ENCODE data around the gene SPRYD3.
"Not testable (repeated sequence)": the region's sequence is repeated elsewhere in the genome, so short reads cannot be mapped to it uniquely, and the experiment has no call there.

The SPRYD3 gene

GRCh38 chr12:53101931-53102781, 23.0 kb upstream of the SPRYD3 start:
- no peak for DNase-seq

- no peak for DNase-seq
Measured at GRCh38 chr12:53101266-53101665, 22.1 kb upstream of the SPRYD3 start.

GRCh38 chr12:53100466-53101151, 21.4 kb upstream of the SPRYD3 start:
- no peak for DNase-seq

DNA sequence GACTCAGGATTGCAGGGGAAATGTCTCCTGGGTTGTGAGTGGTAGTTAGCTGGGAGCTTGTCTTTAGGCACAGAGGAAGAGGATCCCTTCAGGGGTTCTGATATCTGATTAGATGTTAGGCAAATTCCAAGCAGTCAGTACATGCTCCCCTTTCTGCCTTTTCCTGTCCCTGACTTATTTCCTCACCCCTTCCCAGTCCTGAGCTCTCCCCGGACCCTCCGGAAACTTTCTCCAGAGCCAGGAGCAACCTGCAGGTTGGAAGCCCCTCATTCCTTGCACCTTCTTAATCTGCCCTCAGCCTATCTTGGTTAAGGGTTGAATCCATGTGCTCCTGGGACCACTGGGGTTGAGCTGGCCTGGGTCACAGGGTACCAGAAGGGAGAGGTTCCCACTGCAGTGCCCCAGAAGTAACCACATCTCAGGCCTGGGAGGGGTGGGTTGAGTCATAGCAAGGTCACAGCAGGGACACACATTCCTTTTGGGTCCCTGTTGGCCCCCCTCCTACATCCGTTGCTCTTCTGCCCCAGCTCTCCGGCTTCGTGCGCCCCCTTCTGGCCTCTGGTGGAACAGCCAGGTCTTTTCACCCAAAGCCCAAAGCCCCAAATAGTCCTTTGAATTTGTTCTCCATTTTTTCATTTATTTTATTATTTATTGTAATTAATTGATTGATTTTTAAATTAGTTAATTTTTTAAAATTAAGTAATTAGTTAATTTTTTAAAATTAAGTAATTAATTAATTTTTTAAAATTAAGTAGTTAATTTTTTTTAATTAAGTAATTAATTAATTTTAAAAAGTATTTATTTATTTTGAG, 20.1 kb upstream of the SPRYD3 start:
- peak; percentile 91 for DNase-seq

- peak; percentile 43 for DNase-seq
Measured at GRCh38 chr12:53098354-53098981, 19.3 kb upstream of the SPRYD3 start.

DNA sequence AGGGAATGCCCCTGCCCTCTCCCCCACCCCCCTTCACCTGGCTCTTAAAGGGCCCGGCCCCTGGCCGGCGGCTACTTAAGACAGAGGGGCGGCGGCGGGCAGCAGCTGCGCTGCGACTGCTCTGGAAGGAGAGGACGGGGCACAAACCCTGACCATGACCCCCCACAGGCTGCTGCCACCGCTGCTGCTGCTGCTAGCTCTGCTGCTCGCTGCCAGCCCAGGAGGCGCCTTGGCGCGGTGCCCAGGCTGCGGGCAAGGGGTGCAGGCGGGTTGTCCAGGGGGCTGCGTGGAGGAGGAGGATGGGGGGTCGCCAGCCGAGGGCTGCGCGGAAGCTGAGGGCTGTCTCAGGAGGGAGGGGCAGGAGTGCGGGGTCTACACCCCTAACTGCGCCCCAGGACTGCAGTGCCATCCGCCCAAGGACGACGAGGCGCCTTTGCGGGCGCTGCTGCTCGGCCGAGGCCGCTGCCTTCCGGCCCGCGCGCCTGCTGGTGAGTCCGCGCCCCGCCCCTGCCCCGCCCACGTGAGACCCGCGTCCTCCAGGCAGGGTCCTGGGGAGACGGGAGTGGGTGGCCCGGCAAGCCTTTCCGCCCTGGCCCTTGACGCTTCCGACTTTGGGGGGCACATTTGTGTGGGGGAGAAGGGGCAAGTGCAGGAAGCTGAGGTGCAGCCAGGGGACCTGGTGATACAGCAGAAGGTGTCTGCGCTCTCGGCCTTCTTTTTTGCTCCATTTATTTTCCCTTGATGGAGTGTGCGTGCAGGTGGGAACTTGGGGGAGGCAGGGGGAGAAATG, 18.6 kb upstream of the SPRYD3 start, which contains the start of gene IGFBP6:
Gene IGFBP6, plus strand, starts transcription at position 104 of the 790 bp plus-strand sequence. Its CDS starts 51 bp downstream, at position 155.
- DNase-seq = peak; percentile 54

- DNase-seq = no peak
Measured at GRCh38 chr12:53097207-53097563, 18.0 kb upstream of the SPRYD3 start.

DNA sequence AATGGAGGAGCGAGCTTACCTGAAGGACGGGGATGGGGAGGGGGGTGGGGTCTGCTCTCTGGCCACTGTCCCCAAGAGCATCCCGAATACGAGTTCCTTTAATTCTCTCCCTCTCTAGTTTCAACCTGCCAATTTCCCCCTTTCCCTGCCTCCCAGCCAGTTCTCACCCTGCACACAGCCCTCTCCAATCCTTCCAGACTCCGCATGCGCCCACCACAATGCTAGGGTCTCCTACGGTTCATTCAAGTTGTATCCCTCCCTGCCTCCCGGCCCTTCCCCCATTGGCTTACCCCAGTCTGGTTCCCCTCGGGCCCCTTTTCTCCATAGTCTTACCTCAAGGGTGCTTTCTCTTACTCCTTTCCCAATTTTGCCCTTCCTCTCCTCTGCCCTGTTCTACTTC, 17.6 kb upstream of the SPRYD3 start:
- no peak for DNase-seq

DNA sequence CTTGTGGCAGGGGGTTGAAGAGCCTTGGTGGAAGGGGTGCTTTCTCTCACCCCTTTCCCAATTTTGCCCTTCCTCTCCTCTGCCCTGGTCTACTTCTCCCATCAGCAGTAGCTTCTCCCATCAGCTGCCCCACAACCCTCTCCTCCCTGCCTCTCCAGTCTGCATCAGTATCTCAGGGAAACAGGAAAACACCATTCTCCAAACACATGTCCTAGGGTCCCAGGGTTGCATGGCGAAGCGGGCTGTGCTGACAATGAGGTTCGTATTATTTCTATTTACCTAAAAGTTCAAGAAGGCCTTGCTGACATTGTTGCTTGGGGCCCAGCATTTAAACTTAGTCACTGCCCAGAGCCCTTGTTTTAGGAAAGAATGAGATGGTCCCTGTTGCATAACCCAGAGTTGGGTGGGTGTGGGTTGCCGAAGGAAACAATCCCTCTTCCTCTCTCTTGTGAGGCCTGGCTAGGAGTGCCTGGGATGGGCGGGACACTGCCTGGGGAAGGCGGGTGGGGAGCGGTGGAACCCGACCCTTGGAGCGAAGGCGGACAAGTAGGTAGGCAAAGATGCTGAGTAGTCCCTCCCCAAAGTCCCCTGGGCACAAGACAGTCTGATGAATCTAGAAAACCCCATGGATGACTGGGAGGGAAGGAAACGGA, 17.0 kb upstream of the SPRYD3 start:
- DNase-seq = no peak

DNA sequence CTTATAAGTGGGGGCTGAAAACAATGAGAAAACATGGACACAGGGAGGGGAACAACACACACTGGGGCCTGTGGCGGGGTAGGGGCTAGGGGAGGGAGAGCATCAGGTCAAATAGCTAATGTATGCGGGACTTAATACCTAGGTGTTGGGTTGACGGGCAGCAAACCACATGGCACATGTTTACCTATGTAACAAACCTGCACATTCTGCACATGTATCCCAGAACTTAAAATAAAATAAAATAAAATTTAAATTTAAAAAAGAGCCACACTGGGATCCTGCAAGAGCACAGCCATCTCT, 16.4 kb upstream of the SPRYD3 start:
- DNase-seq = not testable (repeated sequence)

GRCh38 chr12:53094796-53095595, 15.8 kb upstream of the SPRYD3 start:
- not testable (repeated sequence) for DNase-seq

GRCh38 chr12:53094394-53094787, 15.2 kb upstream of the SPRYD3 start:
- DNase-seq = no peak

- DNase-seq = no peak
Measured at GRCh38 chr12:53093777-53094393, 14.7 kb upstream of the SPRYD3 start.

DNA sequence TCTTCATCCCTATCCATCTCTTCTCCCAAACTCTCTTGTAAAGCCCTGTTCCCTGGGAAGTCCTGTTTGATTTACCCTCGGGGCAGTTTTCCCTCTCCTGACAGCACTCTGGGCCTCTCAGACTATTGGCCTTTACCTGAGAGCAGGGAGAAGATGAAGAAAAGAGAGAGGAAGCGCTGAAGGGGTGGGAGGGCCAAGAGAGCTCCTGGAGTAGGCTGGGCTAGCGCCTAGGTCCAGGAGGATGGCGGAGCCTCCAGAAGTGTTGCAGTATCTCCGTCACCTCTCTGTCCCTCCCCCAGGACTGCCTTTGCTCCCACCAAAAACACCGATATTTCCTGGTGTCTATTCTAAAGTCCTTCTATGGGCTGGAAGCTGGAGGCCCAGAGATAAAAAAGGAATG, 12.6 kb upstream of the SPRYD3 start:
- no peak for DNase-seq

DNA sequence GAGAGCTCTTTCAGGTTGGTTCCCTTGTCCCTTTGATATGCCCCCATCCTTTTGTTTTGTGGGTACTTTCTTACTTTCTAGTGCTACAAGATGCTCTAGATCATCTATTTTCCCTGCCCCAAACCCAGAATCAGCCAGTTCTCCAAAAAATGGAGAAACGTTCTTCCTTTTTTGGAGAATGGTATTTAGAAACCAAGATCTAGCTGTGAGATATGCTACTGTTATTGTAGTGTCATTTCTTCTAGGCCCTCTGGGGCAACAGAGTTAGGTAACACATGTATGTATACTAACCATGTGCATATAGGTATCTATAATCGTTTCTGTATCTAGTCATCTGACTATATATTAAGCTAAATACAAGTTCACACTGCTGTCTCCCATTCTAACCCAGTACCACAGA, 11.4 kb upstream of the SPRYD3 start:
- DNase-seq = no peak

DNA sequence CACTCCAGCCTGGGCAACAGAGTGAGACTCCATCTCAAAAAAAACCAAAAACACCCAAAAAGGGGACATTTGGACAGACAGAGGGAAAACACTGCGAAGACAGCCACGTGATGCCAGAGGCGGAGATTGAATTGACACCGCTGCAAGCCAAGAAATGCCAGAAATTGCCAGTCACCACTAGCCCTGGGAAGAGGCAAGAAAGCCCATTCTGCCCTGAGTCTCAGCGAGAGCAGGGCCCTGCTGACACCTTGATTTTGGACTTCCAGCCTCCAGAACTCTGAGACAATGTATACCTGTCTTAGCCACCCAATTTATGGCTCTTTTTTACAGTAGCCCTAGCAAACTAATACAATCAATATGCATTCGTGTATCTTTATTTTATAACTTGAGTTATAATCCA, 10.9 kb upstream of the SPRYD3 start:
- no peak for DNase-seq

DNA sequence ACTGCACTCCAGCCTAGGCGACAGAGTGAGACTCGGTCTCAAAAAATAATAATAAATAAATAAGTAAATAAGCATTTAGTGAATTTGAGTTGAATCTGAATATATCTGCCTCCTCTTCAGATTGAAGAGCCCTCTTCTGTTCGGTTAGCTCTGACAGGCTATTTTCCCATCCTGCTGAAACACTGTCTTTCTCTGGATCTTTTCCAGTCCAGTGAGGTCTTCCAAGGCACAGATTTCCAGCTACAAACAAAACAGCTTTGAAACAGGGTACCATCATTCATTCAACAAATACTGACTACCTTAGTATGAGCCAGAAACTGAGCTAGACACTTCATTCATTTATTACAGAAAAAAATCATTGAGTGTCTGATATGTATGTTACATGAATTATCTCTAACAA, 7.2 kb upstream of the SPRYD3 start:
- no peak for DNase-seq

DNA sequence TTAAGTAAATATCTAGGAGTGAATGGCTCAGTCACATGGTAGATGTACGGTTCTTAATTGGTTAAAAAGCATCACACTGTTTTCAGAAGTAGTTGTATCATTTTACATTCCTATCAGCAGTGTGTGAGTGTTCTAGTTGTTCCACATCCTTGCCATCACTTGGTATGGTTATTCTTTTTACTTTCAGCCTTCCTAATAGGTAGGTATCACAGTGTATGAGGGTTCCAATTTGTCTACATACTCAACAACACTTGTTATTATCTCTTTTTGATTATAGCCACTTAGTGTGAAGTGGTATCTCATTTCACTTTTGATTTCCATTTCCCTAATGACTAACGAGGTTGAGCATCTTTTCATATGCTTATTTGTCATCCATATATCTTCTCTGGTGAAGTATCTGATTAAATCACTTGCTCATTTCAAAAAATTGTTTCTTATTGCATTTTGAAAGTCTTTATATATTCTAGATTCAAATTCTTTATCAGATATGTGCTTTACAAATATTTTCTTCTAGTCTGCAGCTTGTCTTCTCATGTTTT, 3.5 kb upstream of the SPRYD3 start:
- DNase-seq = no peak

GRCh38 chr12:53078425-53079225, 565 bp downstream of the SPRYD3 start:
- peak; percentile 50 for DNase-seq
